SU-DHL-6 (cell line): ENCODE measurements around the gene CUX1.

ENCODE experiments used
- H2AFZ ChIP-seq: fragments of 200-600 bp; sonication (generic); 2 replicates; pipeline ENCODE4 v1.6.1; 2014; ENCODE audit warnings: low read depth, mild to moderate bottlenecking, moderate library complexity, mixed read lengths, antibody characterized with exemption, low read length; ENCODE audit not compliant: severe bottlenecking
- H3F3A ChIP-seq: fragments of 200-600 bp; shearing (Covaris generic); 2 replicates; pipeline ENCODE4 v1.6.0; 2016; ENCODE audit warnings: antibody characterized with exemption, mild to moderate bottlenecking; ENCODE audit not compliant: insufficient read depth
- H3K27ac ChIP-seq: fragments of 200-600 bp; sonication (generic); 2 replicates; pipeline ENCODE4 v1.5.1; 2016; ENCODE audit warnings: low read depth, mild to moderate bottlenecking, low read length, moderate library complexity, mixed read lengths
- H3K27me3 ChIP-seq: fragments of 200-600 bp; sonication (generic), shearing (Covaris generic); 2 replicates; pipeline ENCODE4 v1.6.0; 2014; ENCODE audit warnings: mild to moderate bottlenecking, low read length
- H3K36me3 ChIP-seq: fragments of 200-600 bp; sonication (generic); 2 replicates; pipeline ENCODE4 v1.6.1; 2014; ENCODE audit warnings: mild to moderate bottlenecking, low read length, mixed read lengths
- H3K4me2 ChIP-seq: fragments of 300-600, 200-600 bp; shearing (Covaris generic), sonication (generic); 2 replicates; pipeline ENCODE4 v1.6.0; 2014; ENCODE audit warnings: low read length, low read depth, mild to moderate bottlenecking; ENCODE audit not compliant: poor library complexity, severe bottlenecking
- H3K4me3 ChIP-seq: fragments of 200-600 bp; sonication (generic); 2 replicates; pipeline ENCODE4 v1.5.1; 2014; ENCODE audit warnings: antibody characterized with exemption, low read length, mild to moderate bottlenecking, mixed read lengths; ENCODE audit not compliant: insufficient read depth, poor library complexity, severe bottlenecking
- H3K79me2 ChIP-seq: fragments of 200-600 bp; sonication (generic); 2 replicates; pipeline ENCODE4 v1.6.1; 2014; ENCODE audit warnings: mild to moderate bottlenecking, low read length, moderate library complexity; ENCODE audit not compliant: insufficient read depth
- H3K9ac ChIP-seq: fragments of 200-600 bp; sonication (generic); 2 replicates; pipeline ENCODE4 v1.7.0; 2014; ENCODE audit warnings: mild to moderate bottlenecking, low read length
- H3K9me2 ChIP-seq: fragments of 200-600 bp; sonication (generic); replicated peaks from 2 replicates; pipeline ENCODE4 v1.6.1; 2014; ENCODE audit warnings: low read length; ENCODE audit not compliant: insufficient read depth
- H3K9me3 ChIP-seq: fragments of 200-600 bp; sonication (generic); 2 replicates; pipeline ENCODE4 v1.6.1; 2014; ENCODE audit warnings: low read length, mixed read lengths; ENCODE audit not compliant: insufficient read depth
- H4K20me1 ChIP-seq: fragments of 200-600 bp; sonication (generic); 2 replicates; pipeline ENCODE4 v1.6.1; 2014; ENCODE audit warnings: low read depth, mild to moderate bottlenecking, antibody characterized with exemption, low read length, moderate library complexity, mixed read lengths
- EZH2phosphoT487 ChIP-seq: fragments of 200-600 bp; sonication (generic), shearing (Covaris generic); conservative IDR thresholded peaks from 2 replicates; pipeline ENCODE4 v1.6.1; 2018; ENCODE audit warnings: mild to moderate bottlenecking, antibody characterized with exemption, low read length, moderate library complexity, mixed read lengths
- TF ChIP-seq, protein P1 (sequence below): fragments of 200-600 bp; sonication (generic); IDR thresholded peaks from one replicate; pipeline ENCODE4 v1.5.1; 2017; ENCODE audit warnings: antibody characterized with exemption, mild to moderate bottlenecking, low read length, moderate library complexity; ENCODE audit not compliant: insufficient read depth, poor library complexity, severe bottlenecking

The CUX1 gene

DNA sequence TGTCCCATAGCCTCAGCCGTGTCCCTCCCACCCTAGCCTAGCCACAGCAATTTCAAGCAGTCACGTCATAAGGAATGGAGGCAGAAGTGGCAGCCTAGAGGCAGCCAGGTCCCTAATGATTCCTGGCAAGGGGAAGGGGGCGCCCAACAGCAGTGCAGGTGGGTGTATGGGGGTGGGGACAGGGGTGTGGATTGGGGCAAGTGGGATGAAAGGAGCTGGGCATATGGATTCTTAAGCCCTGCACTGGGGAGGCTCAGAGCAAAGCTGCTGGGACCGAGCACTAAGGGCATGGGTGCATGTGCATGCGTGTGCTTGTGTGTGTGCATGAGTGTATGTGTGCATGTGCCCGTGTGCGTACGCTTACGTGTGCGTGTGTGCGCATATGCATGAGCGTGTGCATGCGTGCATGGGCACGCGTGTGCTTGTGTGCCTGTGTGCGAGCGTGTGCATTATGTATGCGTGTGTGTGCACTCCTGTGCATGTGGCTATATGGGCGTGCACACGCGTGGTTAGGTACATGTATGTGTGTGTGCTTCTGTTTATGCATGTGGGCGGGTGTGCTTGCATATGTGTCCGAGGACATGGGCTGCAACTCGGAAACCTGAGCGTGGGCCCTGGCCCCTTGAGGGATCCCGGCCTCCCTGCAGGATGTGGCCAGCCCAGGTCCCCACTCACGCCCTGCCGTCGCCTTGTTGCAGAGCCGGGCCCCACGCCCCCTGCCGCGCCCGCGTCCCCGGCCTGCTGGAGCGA, 503.4 kb downstream of the CUX1 start:
- Histone ChIP-seq H3F3A (peaks cover 95% of the 10 kb centered on the region), H3K27me3 (no peaks in the 10 kb centered on the region), H2AFZ (no peak overlapping the region), H3K9me3 (no peaks in the 10 kb centered on the region), H3K27ac (peak overlapping the region; percentile 89), H3K4me2 (peak overlapping the region; percentile 43), H3K79me2 (no peaks in the 10 kb centered on the region; the same call in 1 of the 2 replicates), H3K36me3 (no peaks in the 10 kb centered on the region), H3K4me3 (peak overlapping the region; percentile 4), H3K9ac (peak overlapping the region; percentile 28; the same call in 1 of the 2 replicates), H4K20me1 (no peaks in the 10 kb centered on the region; the same call in 1 of the 2 replicates), H3K9me2 (no peaks in the 10 kb centered on the region)
- TF ChIP-seq EZH2phosphoT487 = no peak
- TF ChIP-seq, protein P1, sequence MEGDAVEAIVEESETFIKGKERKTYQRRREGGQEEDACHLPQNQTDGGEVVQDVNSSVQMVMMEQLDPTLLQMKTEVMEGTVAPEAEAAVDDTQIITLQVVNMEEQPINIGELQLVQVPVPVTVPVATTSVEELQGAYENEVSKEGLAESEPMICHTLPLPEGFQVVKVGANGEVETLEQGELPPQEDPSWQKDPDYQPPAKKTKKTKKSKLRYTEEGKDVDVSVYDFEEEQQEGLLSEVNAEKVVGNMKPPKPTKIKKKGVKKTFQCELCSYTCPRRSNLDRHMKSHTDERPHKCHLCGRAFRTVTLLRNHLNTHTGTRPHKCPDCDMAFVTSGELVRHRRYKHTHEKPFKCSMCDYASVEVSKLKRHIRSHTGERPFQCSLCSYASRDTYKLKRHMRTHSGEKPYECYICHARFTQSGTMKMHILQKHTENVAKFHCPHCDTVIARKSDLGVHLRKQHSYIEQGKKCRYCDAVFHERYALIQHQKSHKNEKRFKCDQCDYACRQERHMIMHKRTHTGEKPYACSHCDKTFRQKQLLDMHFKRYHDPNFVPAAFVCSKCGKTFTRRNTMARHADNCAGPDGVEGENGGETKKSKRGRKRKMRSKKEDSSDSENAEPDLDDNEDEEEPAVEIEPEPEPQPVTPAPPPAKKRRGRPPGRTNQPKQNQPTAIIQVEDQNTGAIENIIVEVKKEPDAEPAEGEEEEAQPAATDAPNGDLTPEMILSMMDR = no peak

DNA sequence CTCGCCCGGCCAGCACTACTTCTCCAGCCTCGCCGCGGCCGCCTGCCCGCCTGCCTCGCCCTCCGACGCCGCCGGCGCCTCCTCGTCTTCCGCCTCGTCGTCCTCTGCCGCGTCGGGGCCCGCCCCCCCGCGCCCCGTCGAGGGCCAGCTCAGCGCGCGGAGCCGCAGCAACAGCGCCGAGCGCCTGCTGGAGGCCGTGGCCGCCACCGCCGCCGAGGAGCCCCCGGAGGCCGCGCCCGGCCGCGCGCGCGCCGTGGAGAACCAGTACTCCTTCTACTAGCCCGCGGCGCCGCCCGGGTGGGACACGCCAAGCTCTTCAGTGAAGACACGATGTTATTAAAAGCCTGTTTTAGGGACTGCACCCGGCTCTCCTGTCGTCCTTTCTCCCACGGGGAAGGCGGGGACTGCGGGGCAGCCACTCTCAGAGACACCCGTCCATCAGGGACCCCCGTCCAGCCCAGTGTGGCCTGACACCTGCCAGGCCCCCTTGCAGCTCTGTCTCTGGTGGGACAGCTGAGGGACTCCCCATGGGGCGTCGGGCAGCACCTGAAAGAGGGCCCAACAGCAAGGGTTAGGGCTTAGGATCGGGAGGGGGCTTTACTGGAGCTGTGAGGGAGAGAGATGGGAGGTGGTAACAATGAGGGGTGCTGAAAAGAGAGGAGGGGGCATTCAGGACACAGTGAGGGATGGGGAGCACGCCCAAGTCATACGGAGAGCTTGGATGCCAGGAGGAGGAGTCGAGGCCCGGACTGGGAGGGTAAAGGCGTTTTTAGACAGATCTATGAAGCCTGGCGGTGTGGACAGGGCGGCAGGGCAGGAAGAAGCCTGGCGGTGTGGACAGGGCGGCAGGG, 504.1 kb downstream of the CUX1 start:
- H3F3A ChIP-seq = peaks cover 95% of the 10 kb centered on the region
- H3K27ac ChIP-seq = peak overlapping the region; percentile 89
- TF ChIP-seq EZH2phosphoT487 = no peak
- TF ChIP-seq, protein P1 = no peak
- peak overlapping the region; percentile 43 for H3K4me2 ChIP-seq
- H3K4me3 ChIP-seq = no peak overlapping the region
- H4K20me1 ChIP-seq = no peaks in the 10 kb centered on the region; the same call in 1 of the 2 replicates
- no peaks in the 10 kb centered on the region for H3K9me2 ChIP-seq
- peak overlapping the region; percentile 40 for H3K9ac ChIP-seq
- no peaks in the 10 kb centered on the region for H3K27me3 ChIP-seq
- peaks cover 6% of the 10 kb centered on the region for H3K36me3 ChIP-seq
- no peaks in the 10 kb centered on the region for H3K9me3 ChIP-seq
- peaks cover 8% of the 10 kb centered on the region for H3K79me2 ChIP-seq
- H2AFZ ChIP-seq = no peak overlapping the region

DNA sequence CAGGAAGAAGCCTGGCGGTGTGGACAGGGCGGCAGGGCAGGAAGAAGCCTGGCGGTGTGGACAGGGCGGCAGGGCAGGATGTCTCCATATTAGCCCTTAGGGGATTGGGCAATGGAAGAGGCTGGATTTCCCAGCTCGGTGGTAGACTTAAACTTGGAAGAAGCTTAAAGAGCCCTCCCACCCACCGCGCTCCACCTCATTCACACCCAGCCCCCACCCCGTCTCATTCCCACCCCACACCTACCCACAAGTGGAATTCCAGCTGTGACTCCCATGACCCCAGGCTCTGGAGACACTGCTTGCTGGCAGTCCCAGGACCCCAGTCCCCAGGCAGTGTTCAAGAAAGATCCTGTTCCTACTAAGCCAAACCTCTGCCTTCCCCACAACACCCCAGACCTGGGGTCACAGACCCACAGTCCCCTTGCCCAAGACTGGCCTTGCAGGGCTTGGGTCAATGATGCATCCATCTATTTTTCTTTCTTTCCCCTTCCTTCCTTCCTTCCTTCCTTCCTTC, 504.8 kb downstream of the CUX1 start:
- Histone ChIP-seq H3K27ac (peak overlapping the region; percentile 89), H3K36me3 (peaks cover 6% of the 10 kb centered on the region), H3K79me2 (peaks cover 15% of the 10 kb centered on the region), H3K4me3 (no peak overlapping the region), H4K20me1 (no peaks in the 10 kb centered on the region; the same call in 1 of the 2 replicates), H2AFZ (no peak overlapping the region), H3K27me3 (no peaks in the 10 kb centered on the region), H3F3A (peaks cover 95% of the 10 kb centered on the region), H3K9ac (peak overlapping the region; percentile 40; the same call in 1 of the 2 replicates), H3K9me2 (no peaks in the 10 kb centered on the region), H3K9me3 (no peaks in the 10 kb centered on the region), H3K4me2 (peak overlapping the region; percentile 39)
- TF ChIP-seq, protein P1 = no peak
- no peak for TF ChIP-seq EZH2phosphoT487
